ENCODE measurements around the gene MEF2A.

DNA sequence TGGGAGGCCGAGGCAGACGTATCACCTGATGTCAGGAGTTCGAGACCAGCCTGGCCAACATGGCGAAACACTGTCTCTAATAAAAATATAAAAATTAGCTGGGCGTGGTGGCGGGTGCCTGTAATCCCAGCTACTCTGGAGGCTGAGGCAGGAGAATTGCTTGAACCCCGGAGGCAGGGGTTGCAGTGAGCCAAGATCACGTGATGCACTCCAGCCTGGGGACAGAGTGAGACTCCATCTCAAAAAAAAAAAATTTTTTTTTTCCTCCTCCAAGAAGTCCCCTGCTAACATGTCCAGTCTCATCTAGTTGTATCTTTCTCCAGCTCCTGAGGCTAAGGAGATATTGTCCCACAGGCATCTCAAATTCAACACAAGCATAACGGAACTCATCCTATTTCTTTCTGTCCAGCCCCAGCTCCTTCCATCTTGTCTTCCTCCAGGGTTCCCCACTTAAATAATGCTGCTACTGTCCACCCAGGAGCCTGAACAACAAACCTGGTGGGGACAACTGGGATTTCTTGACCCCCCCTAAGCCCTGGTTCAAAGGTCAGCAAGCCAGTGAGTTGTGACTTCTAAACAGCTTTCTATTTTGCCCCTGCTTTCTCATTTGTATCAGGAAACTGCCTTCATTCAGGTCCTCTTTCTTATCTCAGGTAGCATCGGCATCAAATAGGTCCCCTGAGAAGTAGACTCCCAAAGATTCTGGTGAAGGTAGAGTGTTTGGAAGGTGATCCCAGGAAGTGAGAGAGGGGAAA, 4.1 kb upstream of the MEF2A start:
- TF ChIP-seq, protein P1, sequence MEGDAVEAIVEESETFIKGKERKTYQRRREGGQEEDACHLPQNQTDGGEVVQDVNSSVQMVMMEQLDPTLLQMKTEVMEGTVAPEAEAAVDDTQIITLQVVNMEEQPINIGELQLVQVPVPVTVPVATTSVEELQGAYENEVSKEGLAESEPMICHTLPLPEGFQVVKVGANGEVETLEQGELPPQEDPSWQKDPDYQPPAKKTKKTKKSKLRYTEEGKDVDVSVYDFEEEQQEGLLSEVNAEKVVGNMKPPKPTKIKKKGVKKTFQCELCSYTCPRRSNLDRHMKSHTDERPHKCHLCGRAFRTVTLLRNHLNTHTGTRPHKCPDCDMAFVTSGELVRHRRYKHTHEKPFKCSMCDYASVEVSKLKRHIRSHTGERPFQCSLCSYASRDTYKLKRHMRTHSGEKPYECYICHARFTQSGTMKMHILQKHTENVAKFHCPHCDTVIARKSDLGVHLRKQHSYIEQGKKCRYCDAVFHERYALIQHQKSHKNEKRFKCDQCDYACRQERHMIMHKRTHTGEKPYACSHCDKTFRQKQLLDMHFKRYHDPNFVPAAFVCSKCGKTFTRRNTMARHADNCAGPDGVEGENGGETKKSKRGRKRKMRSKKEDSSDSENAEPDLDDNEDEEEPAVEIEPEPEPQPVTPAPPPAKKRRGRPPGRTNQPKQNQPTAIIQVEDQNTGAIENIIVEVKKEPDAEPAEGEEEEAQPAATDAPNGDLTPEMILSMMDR (IDR thresholded peaks at IDR 0.05; ENCODE audit: low read length): no peak
- TF ChIP-seq EZH2 (IDR thresholded peaks at IDR 0.05; ENCODE audit: borderline replicate concordance, low read length): no peak

All from OCI-LY1 (cell line).